Measurements from ENCODE around the gene RBKS.
"Not testable (repeated sequence)": the region's sequence is repeated elsewhere in the genome, so short reads cannot be mapped to it uniquely, and the experiment has no call there.

RBKS gene

DNA sequence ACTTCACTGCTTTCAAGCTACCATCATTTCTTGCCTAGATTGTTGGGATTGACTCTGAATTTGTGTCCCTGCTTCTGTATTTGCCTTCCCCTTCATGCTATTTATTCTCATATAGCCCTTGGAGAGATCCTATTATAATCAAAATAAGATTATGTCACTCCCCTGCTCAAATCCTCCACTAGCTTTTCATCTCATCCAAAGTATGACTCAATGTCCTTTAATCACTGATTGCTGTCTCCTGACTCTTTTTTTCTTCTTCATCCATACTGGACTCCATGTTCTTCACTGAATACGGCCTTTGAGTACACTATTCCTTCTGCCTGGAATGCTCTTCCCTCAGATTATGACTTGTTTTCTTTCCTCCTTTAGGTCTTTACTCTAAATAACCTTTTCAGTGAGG lies 5.0 kb downstream of the RBKS start:
- H3K27me3 ChIP-seq (ENCODE audit: control insufficient read depth, insufficient read depth, low read length), result no peaks in the 10 kb centered on the region
- H3K36me3 ChIP-seq (ENCODE audit: control insufficient read depth, insufficient read depth, low read length), result no peaks in the 10 kb centered on the region
- no peak overlapping the region for H3K9ac ChIP-seq (ENCODE audit: low read length)
- H3K4me1 ChIP-seq (ENCODE audit: control insufficient read depth, insufficient read depth, low read length), result no peaks in the 10 kb centered on the region
- H3K4me3 ChIP-seq (ENCODE audit: low read length), result no peak overlapping the region
- H3K9me3 ChIP-seq (ENCODE audit: control insufficient read depth, low read length), result no peaks in the 10 kb centered on the region

DNA sequence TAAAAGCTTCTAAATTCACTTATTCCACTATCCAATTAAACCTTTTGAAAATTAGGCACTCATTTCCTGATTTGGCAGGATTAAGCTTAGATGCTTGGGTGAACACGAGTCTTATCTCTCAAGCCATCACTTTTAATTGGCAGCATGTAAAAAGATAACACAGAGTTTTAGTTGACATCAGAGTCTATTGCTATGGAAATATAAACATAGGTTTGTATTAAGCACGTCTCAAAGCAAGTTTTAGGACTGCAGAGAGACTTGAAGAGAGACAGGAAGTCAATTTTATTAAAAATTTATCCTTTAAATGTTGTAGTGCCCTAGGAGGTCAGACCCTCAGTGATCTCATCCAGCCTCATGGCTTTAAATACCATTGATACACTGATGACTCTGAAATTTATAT lies 5.6 kb downstream of the RBKS start:
- H3K9ac ChIP-seq (ENCODE audit: low read length), result no peak overlapping the region

DNA sequence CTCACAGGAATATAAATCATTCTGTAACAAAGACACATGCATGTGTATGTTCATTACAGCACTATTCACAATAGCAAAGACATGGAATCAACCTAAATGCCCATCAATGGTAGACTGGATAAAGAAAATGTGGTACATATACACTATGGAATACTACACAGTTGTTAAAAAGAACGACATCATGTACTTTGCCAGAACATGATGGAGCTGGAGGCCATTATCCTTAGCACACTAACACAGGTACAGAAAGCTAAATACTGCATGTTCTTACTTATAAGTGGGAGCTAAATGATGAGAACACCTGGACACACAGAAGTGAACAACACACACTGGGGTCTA lies 7.6 kb downstream of the RBKS start:
- H3K4me3 ChIP-seq (ENCODE audit: low read length); H3K9me3 ChIP-seq (ENCODE audit: control insufficient read depth, low read length); H3K36me3 ChIP-seq (ENCODE audit: control insufficient read depth, insufficient read depth, low read length); H3K9ac ChIP-seq (ENCODE audit: low read length); H3K27me3 ChIP-seq (ENCODE audit: control insufficient read depth, insufficient read depth, low read length); H3K4me1 ChIP-seq (ENCODE audit: control insufficient read depth, insufficient read depth, low read length): not testable (repeated sequence)

More for the DNA sequence above, 5.6 kb downstream of the RBKS start:
- Histone ChIP-seq H3K36me3 (ENCODE audit: control insufficient read depth, insufficient read depth, low read length) (no peaks in the 10 kb centered on the region), H3K4me3 (ENCODE audit: low read length) (no peak overlapping the region), H3K9me3 (ENCODE audit: control insufficient read depth, low read length) (no peaks in the 10 kb centered on the region), H3K27me3 (ENCODE audit: control insufficient read depth, insufficient read depth, low read length) (no peaks in the 10 kb centered on the region), H3K4me1 (ENCODE audit: control insufficient read depth, insufficient read depth, low read length) (no peaks in the 10 kb centered on the region)

DNA sequence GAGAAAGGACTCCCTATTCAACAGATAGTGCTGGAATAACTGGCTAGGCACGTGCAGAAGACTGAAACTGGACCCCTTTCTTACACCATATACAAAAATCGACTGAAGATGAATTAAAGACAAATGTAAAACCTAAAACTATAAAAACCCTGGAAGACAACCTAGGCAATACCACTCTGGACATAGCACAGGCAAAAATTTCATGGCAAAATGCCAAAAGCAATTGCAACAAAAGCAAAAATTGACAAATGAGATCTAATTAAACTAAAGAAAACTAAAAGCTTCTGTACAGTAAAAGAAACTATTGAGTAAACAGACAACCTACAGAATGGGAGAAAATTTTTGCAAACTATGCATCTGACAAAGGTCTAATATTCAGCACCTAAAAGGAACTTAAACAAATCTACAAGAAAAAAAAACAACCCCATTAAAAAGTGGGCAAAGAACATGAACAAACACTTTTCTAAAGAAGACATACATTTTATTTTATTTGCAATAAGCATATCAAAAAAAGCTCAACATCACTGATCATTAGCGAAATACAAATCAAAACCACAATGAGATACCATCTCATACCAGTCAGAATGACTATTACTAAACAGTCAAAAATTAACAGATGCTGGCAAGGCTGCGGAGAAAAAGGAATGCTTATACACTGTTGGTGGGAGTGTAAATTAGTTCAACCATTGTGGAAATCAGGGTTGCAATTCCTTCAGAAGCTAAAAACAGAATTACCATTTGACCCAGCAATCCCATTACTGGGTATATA lies 8.2 kb downstream of the RBKS start:
- not testable (repeated sequence) for H3K4me3 ChIP-seq (ENCODE audit: low read length); H3K36me3 ChIP-seq (ENCODE audit: control insufficient read depth, insufficient read depth, low read length); H3K9me3 ChIP-seq (ENCODE audit: control insufficient read depth, low read length); H3K4me1 ChIP-seq (ENCODE audit: control insufficient read depth, insufficient read depth, low read length); H3K9ac ChIP-seq (ENCODE audit: low read length); H3K27me3 ChIP-seq (ENCODE audit: control insufficient read depth, insufficient read depth, low read length)

DNA sequence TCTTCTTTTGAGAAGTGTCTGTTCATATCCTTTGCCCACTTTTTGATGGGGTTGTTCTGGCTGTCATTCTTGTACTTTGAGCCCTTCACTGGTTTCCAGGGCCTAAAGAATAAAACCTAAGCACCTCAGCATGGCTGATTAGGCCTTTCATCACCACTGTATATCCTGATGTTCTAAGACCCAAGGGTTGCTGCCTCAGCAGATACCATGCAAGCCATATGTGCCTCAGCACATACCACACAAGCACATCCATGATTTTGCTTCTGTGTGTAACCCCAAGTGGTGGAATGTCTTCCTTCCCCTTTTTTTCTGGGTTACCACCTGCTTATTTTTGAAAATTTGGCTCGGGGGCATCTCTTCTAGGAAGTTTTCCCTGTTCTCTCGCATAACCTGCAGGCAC lies 11.4 kb downstream of the RBKS start:
- Histone ChIP-seq H3K36me3 (ENCODE audit: control insufficient read depth, insufficient read depth, low read length) (no peaks in the 10 kb centered on the region), H3K4me1 (ENCODE audit: control insufficient read depth, insufficient read depth, low read length) (no peaks in the 10 kb centered on the region), H3K9ac (ENCODE audit: low read length) (no peak overlapping the region), H3K27me3 (ENCODE audit: control insufficient read depth, insufficient read depth, low read length) (no peaks in the 10 kb centered on the region), H3K4me3 (ENCODE audit: low read length) (no peak overlapping the region), H3K9me3 (ENCODE audit: control insufficient read depth, low read length) (no peaks in the 10 kb centered on the region)

DNA sequence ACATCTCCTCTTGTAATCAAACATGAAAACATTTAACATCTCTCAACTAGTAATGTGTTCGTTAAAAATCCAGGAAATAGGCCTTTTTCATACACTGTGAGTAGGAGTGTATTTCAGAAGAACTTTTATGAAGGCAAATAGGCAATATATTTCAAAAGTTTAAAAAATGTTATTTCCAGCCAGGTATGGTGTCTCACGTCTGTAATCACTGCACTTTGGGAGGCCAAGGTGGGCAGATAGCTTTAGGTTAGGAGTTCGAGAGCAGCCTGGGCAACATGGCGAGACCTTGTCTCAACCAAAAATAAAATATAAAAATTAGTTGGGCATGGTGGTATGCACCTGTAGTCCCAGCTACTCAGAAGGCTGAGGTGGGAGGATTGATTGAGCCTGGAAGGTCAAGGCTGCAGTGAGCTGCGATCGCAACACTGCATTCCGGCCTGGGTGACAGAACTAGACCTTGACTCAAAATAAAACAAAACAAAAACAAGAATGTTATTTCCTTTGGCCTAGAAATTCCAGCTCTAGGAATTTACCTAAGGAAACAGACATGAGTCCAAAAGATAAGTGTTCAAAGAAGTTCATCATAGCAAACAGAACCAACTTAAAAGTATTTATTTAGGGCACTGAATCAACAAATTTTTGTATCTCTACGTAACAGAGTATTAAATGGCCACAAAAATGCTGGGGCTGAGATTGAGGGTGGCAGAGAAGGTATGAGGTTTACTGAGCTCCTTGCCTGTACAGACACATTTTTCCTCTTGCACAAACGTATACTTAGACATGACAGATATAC lies 14.9 kb downstream of the RBKS start:
- Histone ChIP-seq H3K27me3 (ENCODE audit: control insufficient read depth, insufficient read depth, low read length) (no peaks in the 10 kb centered on the region), H3K9me3 (ENCODE audit: control insufficient read depth, low read length) (no peaks in the 10 kb centered on the region), H3K36me3 (ENCODE audit: control insufficient read depth, insufficient read depth, low read length) (no peaks in the 10 kb centered on the region), H3K4me3 (ENCODE audit: low read length) (no peak overlapping the region), H3K4me1 (ENCODE audit: control insufficient read depth, insufficient read depth, low read length) (no peaks in the 10 kb centered on the region), H3K9ac (ENCODE audit: low read length) (no peak overlapping the region)

DNA sequence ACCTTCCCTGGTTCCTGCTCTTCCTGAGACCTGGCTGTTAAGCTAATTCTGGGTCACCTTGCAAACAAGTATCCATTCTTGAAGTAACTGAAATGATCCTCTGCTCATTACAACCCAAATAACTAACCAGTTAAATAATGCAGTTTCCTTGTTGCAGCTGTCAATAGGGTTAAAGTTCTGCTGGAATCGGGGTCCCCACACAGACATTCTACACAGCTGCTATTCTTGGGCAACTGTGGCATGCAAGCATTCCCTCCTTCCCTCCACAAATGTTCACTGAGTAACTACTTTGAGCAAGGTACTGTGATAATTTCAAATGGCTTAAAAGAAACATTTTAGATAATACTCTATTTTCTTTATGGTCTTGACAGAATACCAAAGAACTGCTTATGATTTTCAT lies 17.1 kb downstream of the RBKS start:
- Histone ChIP-seq H3K9ac (ENCODE audit: low read length) (no peak overlapping the region), H3K9me3 (ENCODE audit: control insufficient read depth, low read length) (no peaks in the 10 kb centered on the region), H3K4me1 (ENCODE audit: control insufficient read depth, insufficient read depth, low read length) (no peaks in the 10 kb centered on the region), H3K36me3 (ENCODE audit: control insufficient read depth, insufficient read depth, low read length) (no peaks in the 10 kb centered on the region), H3K4me3 (ENCODE audit: low read length) (no peak overlapping the region), H3K27me3 (ENCODE audit: control insufficient read depth, insufficient read depth, low read length) (no peaks in the 10 kb centered on the region)

DNA sequence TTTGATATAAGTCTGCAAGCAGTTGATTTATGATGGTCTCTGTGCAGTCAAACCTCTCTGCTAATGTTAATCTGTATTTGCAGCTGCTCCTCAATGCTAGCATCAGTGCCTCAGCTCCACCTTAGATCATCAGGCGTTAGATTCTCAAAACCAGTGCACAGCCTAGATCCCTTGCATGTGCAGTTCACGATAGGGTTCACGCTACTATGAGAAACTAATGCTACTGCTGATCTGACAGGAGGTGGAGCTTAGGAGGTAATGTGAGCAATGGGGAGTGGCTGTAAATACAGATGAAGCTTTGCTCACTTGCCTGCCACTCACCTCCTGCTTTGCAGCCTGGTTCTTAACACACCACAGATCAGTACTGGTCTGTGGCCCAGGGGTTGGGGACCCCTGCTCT lies 18.4 kb downstream of the RBKS start:
- no peaks in the 10 kb centered on the region for H3K36me3 ChIP-seq (ENCODE audit: control insufficient read depth, insufficient read depth, low read length)
- H3K4me1 ChIP-seq (ENCODE audit: control insufficient read depth, insufficient read depth, low read length), result no peaks in the 10 kb centered on the region
- no peak overlapping the region for H3K4me3 ChIP-seq (ENCODE audit: low read length)
- no peaks in the 10 kb centered on the region for H3K27me3 ChIP-seq (ENCODE audit: control insufficient read depth, insufficient read depth, low read length)
- H3K9ac ChIP-seq (ENCODE audit: low read length), result no peak overlapping the region
- no peaks in the 10 kb centered on the region for H3K9me3 ChIP-seq (ENCODE audit: control insufficient read depth, low read length)

DNA sequence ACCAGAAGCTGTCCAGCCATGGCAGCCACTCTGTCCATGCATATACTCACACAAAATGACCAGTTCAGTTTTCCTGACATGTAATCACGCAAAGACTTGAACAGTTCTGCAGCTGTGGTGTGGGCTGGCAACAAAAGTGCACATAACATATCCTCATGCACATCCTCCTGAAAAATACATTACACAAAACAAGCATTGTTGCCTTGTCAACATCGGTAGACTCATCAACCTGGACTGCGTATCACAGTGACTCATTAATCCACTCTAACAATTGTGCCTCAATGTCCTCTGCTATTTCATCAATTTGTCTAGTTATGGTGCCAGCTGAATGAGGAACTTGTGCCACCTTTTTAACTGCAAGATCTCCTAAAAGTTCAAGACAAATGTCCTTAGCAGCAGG lies 19.5 kb downstream of the RBKS start:
- Histone ChIP-seq H3K9me3 (ENCODE audit: control insufficient read depth, low read length) (no peaks in the 10 kb centered on the region), H3K9ac (ENCODE audit: low read length) (no peak overlapping the region), H3K4me1 (ENCODE audit: control insufficient read depth, insufficient read depth, low read length) (no peaks in the 10 kb centered on the region), H3K4me3 (ENCODE audit: low read length) (no peak overlapping the region), H3K36me3 (ENCODE audit: control insufficient read depth, insufficient read depth, low read length) (no peaks in the 10 kb centered on the region), H3K27me3 (ENCODE audit: control insufficient read depth, insufficient read depth, low read length) (no peaks in the 10 kb centered on the region)

DNA sequence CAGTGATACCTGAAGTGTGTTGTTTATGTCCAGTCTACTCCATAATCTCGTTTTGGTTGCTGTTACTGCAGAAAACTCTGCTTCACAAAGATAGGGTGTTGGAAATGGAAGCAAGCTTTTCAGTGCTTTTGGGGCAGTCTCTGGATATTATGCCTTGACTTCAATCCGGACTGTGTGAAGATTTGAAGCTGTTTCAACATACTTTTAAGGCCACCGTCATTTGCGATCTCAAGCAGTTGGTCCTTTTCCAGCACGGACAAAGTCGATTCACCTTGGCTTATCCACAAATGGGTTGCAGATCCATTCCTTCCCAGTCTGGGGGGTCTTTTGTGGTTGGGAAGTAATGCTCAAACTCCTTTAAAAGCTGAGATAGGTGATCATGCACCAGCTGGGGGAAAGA lies 20.4 kb downstream of the RBKS start:
- no peak overlapping the region for H3K9ac ChIP-seq (ENCODE audit: low read length)
- H3K27me3 ChIP-seq (ENCODE audit: control insufficient read depth, insufficient read depth, low read length), result no peaks in the 10 kb centered on the region
- no peak overlapping the region for H3K4me3 ChIP-seq (ENCODE audit: low read length)
- H3K36me3 ChIP-seq (ENCODE audit: control insufficient read depth, insufficient read depth, low read length), result no peaks in the 10 kb centered on the region
- no peaks in the 10 kb centered on the region for H3K4me1 ChIP-seq (ENCODE audit: control insufficient read depth, insufficient read depth, low read length)
- H3K9me3 ChIP-seq (ENCODE audit: control insufficient read depth, low read length), result no peaks in the 10 kb centered on the region

DNA sequence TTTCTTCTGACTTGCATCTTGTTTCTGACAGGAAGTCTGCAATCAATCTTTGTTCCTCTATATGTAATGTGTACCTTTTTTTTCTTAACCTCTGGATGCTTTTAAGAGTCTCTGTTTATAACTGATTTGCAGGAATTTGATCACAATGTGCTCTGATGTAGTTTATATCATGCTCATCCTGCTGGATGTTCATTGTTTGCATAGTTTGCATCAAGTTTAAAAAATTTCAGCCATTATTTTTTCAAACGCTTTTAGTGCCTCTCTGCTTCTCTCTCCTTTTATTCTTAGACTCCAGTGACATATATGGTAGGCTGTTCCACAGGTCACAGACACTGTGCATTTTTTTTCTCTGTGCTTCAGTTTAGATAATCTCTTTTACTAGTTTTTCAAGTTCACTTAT lies 23.9 kb downstream of the RBKS start:
- Histone ChIP-seq H3K9ac (ENCODE audit: low read length) (no peak overlapping the region), H3K4me3 (ENCODE audit: low read length) (no peak overlapping the region)

DNA sequence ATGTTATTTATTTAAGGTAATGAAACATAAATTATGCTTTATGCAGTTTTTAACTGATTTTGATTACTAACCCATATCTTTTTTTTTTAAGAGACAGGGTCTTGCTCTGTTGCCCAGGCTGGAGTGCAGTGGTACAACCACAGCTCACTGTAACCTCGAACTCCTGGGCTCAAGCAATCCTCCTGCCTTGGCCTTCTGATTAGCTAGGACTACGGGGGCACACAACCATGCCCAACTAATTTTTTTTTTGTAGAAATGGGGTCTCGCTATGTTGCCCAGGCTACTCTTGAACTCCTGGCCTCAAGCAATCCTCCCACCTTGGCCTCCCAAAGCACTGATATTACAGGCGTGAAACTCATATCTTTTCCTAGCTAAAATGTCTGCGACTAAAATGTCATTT lies 26.2 kb downstream of the RBKS start:
- not testable (repeated sequence) for H3K4me3 ChIP-seq (ENCODE audit: low read length); H3K9ac ChIP-seq (ENCODE audit: low read length); H3K4me1 ChIP-seq (ENCODE audit: control insufficient read depth, insufficient read depth, low read length); H3K36me3 ChIP-seq (ENCODE audit: control insufficient read depth, insufficient read depth, low read length); H3K9me3 ChIP-seq (ENCODE audit: control insufficient read depth, low read length); H3K27me3 ChIP-seq (ENCODE audit: control insufficient read depth, insufficient read depth, low read length)

More for the DNA sequence above, 23.9 kb downstream of the RBKS start:
- Histone ChIP-seq H3K27me3 (ENCODE audit: control insufficient read depth, insufficient read depth, low read length) (no peaks in the 10 kb centered on the region), H3K4me1 (ENCODE audit: control insufficient read depth, insufficient read depth, low read length) (peaks cover 8% of the 10 kb centered on the region), H3K9me3 (ENCODE audit: control insufficient read depth, low read length) (no peaks in the 10 kb centered on the region), H3K36me3 (ENCODE audit: control insufficient read depth, insufficient read depth, low read length) (no peaks in the 10 kb centered on the region)

Data from mucosa of stomach (tissue), 1 donor.